Neuronal stem cell (in vitro differentiated cells): ENCODE measurements around the gene TECPR2.
A peak's percentile ranks its signal among the peaks of the same experiment; 100 is the strongest.

Source experiments
- DNase-seq: peaks from one replicate; pipeline ENCODE4 v3.0.0-alpha.2; 2013; ENCODE audit warnings: low spot score
- H2AFZ ChIP-seq: one replicate; pipeline ENCODE4 v1.6.1; 2013; ENCODE audit warnings: mild to moderate bottlenecking, low read length, inconsistent platforms
- H2AK5ac ChIP-seq: 2 replicates; pipeline ENCODE4 v1.6.1; 2013; ENCODE audit warnings: low read depth, mild to moderate bottlenecking, inconsistent platforms, low read length, moderate library complexity, mixed read lengths
- H2BK120ac ChIP-seq: 2 replicates; pipeline ENCODE4 v1.6.1; 2013; ENCODE audit warnings: low read depth, mild to moderate bottlenecking, inconsistent platforms, low read length, moderate library complexity, mixed read lengths
- H2BK12ac ChIP-seq: one replicate; pipeline ENCODE4 v1.6.1; 2013; ENCODE audit warnings: low read length, inconsistent platforms
- H2BK15ac ChIP-seq: 2 replicates; pipeline ENCODE4 v1.6.1; 2013; ENCODE audit warnings: mild to moderate bottlenecking, low read length, inconsistent platforms, mixed read lengths
- H2BK5ac ChIP-seq: one replicate; pipeline ENCODE4 v1.6.1; 2013; ENCODE audit warnings: inconsistent platforms, mild to moderate bottlenecking, low read length, moderate library complexity
- H3K14ac ChIP-seq: one replicate; pipeline ENCODE4 v1.6.1; 2013; ENCODE audit warnings: low read length, inconsistent platforms
- H3K18ac ChIP-seq: 2 replicates; pipeline ENCODE4 v1.6.1; 2013; ENCODE audit warnings: low read length, inconsistent platforms
- H3K23ac ChIP-seq: 2 replicates; pipeline ENCODE4 v1.6.1; 2013; ENCODE audit warnings: low read depth, mild to moderate bottlenecking, mixed read lengths, low read length, inconsistent platforms; ENCODE audit not compliant: poor library complexity
- H3K27ac ChIP-seq: replicated peaks from 3 replicates; pipeline ENCODE4 v1.5.1; 2013; ENCODE audit warnings: low read length, inconsistent platforms
- H3K27me3 ChIP-seq, 3 experiments: 2 replicates each; pipeline ENCODE4 v1.6.1; 2013; ENCODE audit warnings: low read length in 3 of 3, mild to moderate bottlenecking in 2 of 3, inconsistent platforms in 1 of 3, low read depth in 1 of 3, mixed read lengths in 1 of 3, moderate library complexity in 1 of 3; ENCODE audit not compliant: control insufficient read depth in 3 of 3, insufficient read depth in 3 of 3
- H3K36me3 ChIP-seq, 2 donors: replicated peaks in 1 of 2; 2 replicates each; pipeline ENCODE4 v1.6.1; 2013; ENCODE audit warnings: low read length in 2 of 2; ENCODE audit not compliant: control insufficient read depth in 2 of 2, insufficient read depth in 2 of 2
- H3K4ac ChIP-seq: 2 replicates; pipeline ENCODE4 v1.6.1; 2013; ENCODE audit warnings: inconsistent platforms, mild to moderate bottlenecking, low read length, moderate library complexity
- H3K4me1 ChIP-seq, 2 donors: 1 replicate in 1 of 2; 2 replicates in 1 of 2; pipeline ENCODE4 v1.6.1; 2013; ENCODE audit warnings: low read length in 2 of 2, low read depth in 1 of 2; ENCODE audit not compliant: control insufficient read depth in 2 of 2, insufficient read depth in 1 of 2
- H3K4me2 ChIP-seq: one replicate; pipeline ENCODE4 v1.6.1; 2013; ENCODE audit warnings: mild to moderate bottlenecking, low read length, inconsistent platforms; ENCODE audit not compliant: insufficient read depth, poor library complexity, severe bottlenecking
- H3K4me3 ChIP-seq, 2 donors: 2 replicates each; pipeline ENCODE4 v1.5.1; 2013; ENCODE audit warnings: low read length in 2 of 2, mild to moderate bottlenecking in 2 of 2, inconsistent platforms in 1 of 2, moderate library complexity in 1 of 2
- H3K79me1 ChIP-seq: one replicate; pipeline ENCODE4 v1.6.1; 2013; ENCODE audit warnings: low read depth, mild to moderate bottlenecking, inconsistent platforms, low read length, moderate library complexity
- H3K9ac ChIP-seq: one replicate; pipeline ENCODE4 v1.6.1; 2013; ENCODE audit warnings: mild to moderate bottlenecking, low read depth, low read length, inconsistent platforms; ENCODE audit not compliant: poor library complexity
- H3K9me3 ChIP-seq, 2 donors: replicated peaks in 1 of 2; 2 replicates each; pipeline versions ENCODE3 to v1.6.1; 2013; ENCODE audit warnings: low read length in 2 of 2, mild to moderate bottlenecking in 2 of 2, inconsistent platforms in 1 of 2, low read depth in 1 of 2, mixed read lengths in 1 of 2, moderate library complexity in 1 of 2; ENCODE audit not compliant: control insufficient read depth in 2 of 2, insufficient read depth in 1 of 2
- H4K8ac ChIP-seq: one replicate; pipeline ENCODE4 v1.6.1; 2013; ENCODE audit warnings: low read depth, mild to moderate bottlenecking, inconsistent platforms, low read length, moderate library complexity
- H4K91ac ChIP-seq: one replicate; pipeline ENCODE4 v1.6.1; 2013; ENCODE audit warnings: low read length, low read depth, mild to moderate bottlenecking, inconsistent platforms; ENCODE audit not compliant: poor library complexity
- WGBS, 2 donors: extraction: QIAGEN DNeasy Blood & Tissue Kit; methylation state at CpG; one replicate each; pipeline ENCODE4 v1.1.7; 2013; ENCODE audit warnings: missing lambda C conversion rate in 2 of 2, mixed read lengths in 1 of 2; ENCODE audit not compliant: insufficient read length in 2 of 2, insufficient replicate concordance in 1 of 2; ENCODE audit errors: extremely low coverage in 2 of 2; 5-methylcytosine and 5-hydroxymethylcytosine counted together

The TECPR2 gene

DNA sequence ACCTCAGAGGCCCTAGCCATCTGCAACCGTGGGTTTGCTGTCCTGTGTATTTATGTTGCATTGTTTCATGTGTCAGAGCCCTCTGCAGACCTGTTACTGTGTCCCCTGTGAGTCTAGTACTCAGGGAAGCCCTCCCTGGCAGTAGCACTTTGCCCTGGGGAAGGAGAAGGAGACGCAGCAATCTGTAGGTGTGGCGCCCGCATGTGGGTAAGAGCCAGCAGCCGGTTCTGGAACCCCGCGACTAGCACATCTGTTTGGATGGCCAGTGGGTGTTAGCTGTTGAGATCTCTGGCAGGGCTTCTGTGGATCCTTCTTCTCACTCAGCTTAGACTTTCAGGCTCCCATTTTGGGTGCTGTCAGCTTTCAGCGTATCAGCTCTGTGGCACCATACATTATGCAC lies 57.0 kb downstream of the TECPR2 start:
- H3K4me1 ChIP-seq: peaks cover 3 to 14% of the 10 kb centered on the region in 2 donors
- no peak overlapping the region for H2BK120ac ChIP-seq
- peaks cover 9 to 17% of the 10 kb centered on the region in 2 donors for H3K36me3 ChIP-seq
- H3K9ac ChIP-seq: no peak overlapping the region
- peaks cover 6% of the 10 kb centered on the region for H3K79me1 ChIP-seq
- no peak overlapping the region for H4K8ac ChIP-seq
- no peak overlapping the region for H3K4me3 ChIP-seq
- no peak overlapping the region for H2BK5ac ChIP-seq
- no peak overlapping the region for H3K23ac ChIP-seq
- H3K18ac ChIP-seq: no peak overlapping the region
- H3K27ac ChIP-seq: no peak overlapping the region
- no peak overlapping the region for H3K4ac ChIP-seq
- no peak overlapping the region for H4K91ac ChIP-seq
- H2BK15ac ChIP-seq: no peak overlapping the region
- H3K9me3 ChIP-seq: peaks cover 0 to 2% of the 10 kb centered on the region in 2 donors
- H2AFZ ChIP-seq: no peak overlapping the region
- H3K14ac ChIP-seq: no peak overlapping the region
- no peak overlapping the region for H2BK12ac ChIP-seq
- no CpG with 5 or more reads among the region's 8 CpGs for WGBS, 2 donors
- no peak for DNase-seq
- no peak overlapping the region for H3K4me2 ChIP-seq
- H2AK5ac ChIP-seq: no peak overlapping the region
- H3K27me3 ChIP-seq: no peaks in the 10 kb centered on the region

DNA sequence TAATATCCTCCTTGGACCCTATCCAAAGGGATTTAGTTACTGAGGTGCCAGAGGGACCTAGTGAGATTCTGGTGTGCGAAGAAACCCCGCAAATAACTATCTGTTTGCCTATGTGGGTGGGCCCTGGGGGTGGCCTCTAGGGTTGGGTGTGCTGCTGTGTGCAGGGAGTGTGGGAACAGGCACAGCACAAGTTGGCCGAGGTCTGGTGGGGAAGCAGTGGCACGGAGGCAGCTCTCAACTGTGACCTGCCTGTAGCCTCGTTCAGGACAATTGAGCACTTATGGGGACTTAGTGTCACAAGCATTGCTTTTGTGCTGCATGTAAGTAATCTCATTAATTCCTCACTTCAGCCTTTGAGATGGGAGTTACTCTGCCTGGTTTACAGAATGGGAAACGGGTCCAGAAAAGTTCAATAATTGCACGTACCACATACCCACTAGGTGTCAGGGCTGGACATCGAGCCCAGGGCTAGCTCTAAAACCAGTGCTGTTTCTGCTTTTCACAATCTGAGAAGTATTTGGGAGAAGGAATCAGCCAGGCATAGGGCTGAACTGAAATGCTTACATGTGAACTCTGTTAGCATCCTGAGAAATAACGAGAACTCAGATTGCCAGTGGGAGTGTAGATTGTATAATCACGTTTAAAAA lies 58.8 kb downstream of the TECPR2 start:
- Histone ChIP-seq H3K27me3 (no peaks in the 10 kb centered on the region), H3K4me2 (no peak overlapping the region), H3K27ac (no peak overlapping the region), H2AFZ (no peak overlapping the region), H4K91ac (no peak overlapping the region), H3K23ac (no peak overlapping the region), H2AK5ac (no peak overlapping the region), H2BK15ac (no peak overlapping the region), H2BK12ac (no peak overlapping the region), H3K4me3 (no peak overlapping the region), H3K9ac (peak overlapping the region; percentile 17), H3K4me1 (peaks cover 3 to 14% of the 10 kb centered on the region in 2 donors), H3K4ac (no peak overlapping the region), H3K14ac (no peak overlapping the region), H3K18ac (no peak overlapping the region), H3K36me3 (peaks cover 4 to 15% of the 10 kb centered on the region in 2 donors), H3K9me3 (peaks cover 0 to 2% of the 10 kb centered on the region in 2 donors), H2BK120ac (no peak overlapping the region), H4K8ac (no peak overlapping the region), H2BK5ac (no peak overlapping the region), H3K79me1 (peaks cover 4% of the 10 kb centered on the region)
- no peak for DNase-seq
- WGBS, 2 donors: no CpG with 5 or more reads among the region's 10 CpGs

DNA sequence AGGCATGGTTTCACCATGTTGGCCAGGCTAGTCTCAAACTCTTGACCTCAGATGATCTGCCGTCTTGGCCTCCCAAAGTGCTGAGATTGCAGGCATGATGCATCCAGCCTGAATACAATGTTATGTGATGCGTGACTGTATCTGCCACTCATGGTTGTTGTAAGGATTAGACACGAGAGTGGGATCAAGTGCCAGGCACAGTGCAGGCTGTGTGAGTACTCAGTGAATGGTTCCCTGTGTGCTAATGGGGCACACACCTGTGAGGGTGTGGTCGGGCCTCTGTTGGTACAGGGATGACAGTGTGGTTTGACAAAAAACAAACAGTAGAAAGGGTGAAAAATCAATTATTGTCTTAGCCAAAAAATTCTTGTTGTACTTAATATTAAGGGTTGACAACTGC lies 61.8 kb downstream of the TECPR2 start:
- Histone ChIP-seq H2BK12ac (no peak overlapping the region), H3K36me3 (peaks cover 6 to 39% of the 10 kb centered on the region in 2 donors), H2BK5ac (no peak overlapping the region), H3K4ac (no peak overlapping the region), H3K9ac (no peak overlapping the region), H3K27me3 (no peaks in the 10 kb centered on the region), H3K23ac (peak overlapping the region; percentile 10), H4K8ac (no peak overlapping the region), H3K14ac (no peak overlapping the region), H4K91ac (no peak overlapping the region), H3K18ac (no peak overlapping the region), H3K27ac (no peak overlapping the region), H3K4me1 (peaks cover 0 to 1% of the 10 kb centered on the region in 2 donors), H2AK5ac (no peak overlapping the region), H3K79me1 (peaks cover 1% of the 10 kb centered on the region), H3K4me2 (no peak overlapping the region), H3K9me3 (peaks cover 0 to 7% of the 10 kb centered on the region in 2 donors), H2BK15ac (no peak overlapping the region), H3K4me3 (peak overlapping the region in 1 of 2 donors; percentile 15), H2AFZ (no peak overlapping the region), H2BK120ac (no peak overlapping the region)
- no peak for DNase-seq
- no CpG with 5 or more reads among the region's 4 CpGs for WGBS, 2 donors

DNA sequence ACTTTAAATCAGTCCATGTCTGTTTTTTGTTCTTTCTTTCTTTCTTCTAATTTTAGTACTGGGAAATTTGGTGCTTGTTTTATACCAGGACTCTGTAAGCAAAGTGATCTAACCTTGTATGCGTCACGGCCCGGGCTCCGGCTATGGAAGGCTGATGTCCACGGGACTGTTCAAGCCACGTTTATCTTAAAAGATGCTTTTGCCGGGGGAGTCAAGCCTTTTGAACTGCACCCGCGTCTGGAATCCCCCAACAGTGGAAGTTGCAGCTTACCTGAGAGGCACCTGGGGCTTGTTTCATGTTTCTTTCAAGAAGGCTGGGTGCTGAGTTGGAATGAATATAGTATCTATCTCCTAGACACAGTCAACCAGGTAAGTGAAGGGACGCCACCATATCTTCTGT lies 62.2 kb downstream of the TECPR2 start:
- no peak overlapping the region for H3K23ac ChIP-seq
- H3K14ac ChIP-seq: no peak overlapping the region
- no peak overlapping the region for H2AFZ ChIP-seq
- no peak overlapping the region for H3K4me3 ChIP-seq
- H2BK120ac ChIP-seq: no peak overlapping the region
- H3K18ac ChIP-seq: no peak overlapping the region
- no peaks in the 10 kb centered on the region for H3K27me3 ChIP-seq
- H3K4me1 ChIP-seq: peaks cover 0 to 1% of the 10 kb centered on the region in 2 donors
- H3K4me2 ChIP-seq: no peak overlapping the region
- H3K4ac ChIP-seq: no peak overlapping the region
- H3K27ac ChIP-seq: no peak overlapping the region
- H3K36me3 ChIP-seq: peaks cover 6 to 39% of the 10 kb centered on the region in 2 donors
- no peak overlapping the region for H2BK5ac ChIP-seq
- no CpG with 5 or more reads among the region's 10 CpGs for WGBS, 2 donors
- H2BK15ac ChIP-seq: no peak overlapping the region
- H3K79me1 ChIP-seq: peaks cover 1% of the 10 kb centered on the region
- no peak overlapping the region for H2AK5ac ChIP-seq
- no peak overlapping the region for H3K9ac ChIP-seq
- no peak for DNase-seq
- peaks cover 0 to 7% of the 10 kb centered on the region in 2 donors for H3K9me3 ChIP-seq
- H4K91ac ChIP-seq: no peak overlapping the region
- H2BK12ac ChIP-seq: no peak overlapping the region
- H4K8ac ChIP-seq: no peak overlapping the region
